HG02588 (cell line): Measurements from ENCODE around the gene ARFRP1.

Experiments
- ATAC-seq: cut with Tn5 transposase; IDR thresholded peaks from one replicate; pipeline ENCODE4 v1.9.1; 2021; ENCODE audit warnings: mild to moderate bottlenecking, moderate library complexity; ENCODE audit not compliant: unreplicated experiment

Gene ARFRP1

GRCh38 chr20:63702751-63703470 lies 4.9 kb downstream of the ARFRP1 start:
- no peak for ATAC-seq

- no peak for ATAC-seq
Observed at GRCh38 chr20:63702036-63702665, 5.6 kb downstream of the ARFRP1 start.

- no peak for ATAC-seq
Observed at GRCh38 chr20:63701329-63702035, 6.3 kb downstream of the ARFRP1 start.

- ATAC-seq: no peak
Observed at GRCh38 chr20:63701051-63701328, 6.8 kb downstream of the ARFRP1 start.

- ATAC-seq: no peak
Observed at GRCh38 chr20:63700199-63701050, 7.4 kb downstream of the ARFRP1 start.

- ATAC-seq: no peak
Observed at GRCh38 chr20:63699466-63700198, 8.1 kb downstream of the ARFRP1 start.

GRCh38 chr20:63698739-63699465 lies 8.9 kb downstream of the ARFRP1 start:
- ATAC-seq: no peak

GRCh38 chr20:63697868-63698545 lies 9.8 kb downstream of the ARFRP1 start:
- ATAC-seq: no peak

- no peak for ATAC-seq
Observed at GRCh38 chr20:63697357-63697867, 10.4 kb downstream of the ARFRP1 start.

GRCh38 chr20:63696628-63697356 lies 11.0 kb downstream of the ARFRP1 start, which contains the start of gene TNFRSF6B:
TNFRSF6B (plus strand) TSS chr20:63696652; CDS start chr20:63696768, 116 bp downstream.
- ATAC-seq: no peak

- no peak for ATAC-seq
Observed at GRCh38 chr20:63696306-63696627, 11.5 kb downstream of the ARFRP1 start.

- ATAC-seq: no peak
Observed at GRCh38 chr20:63695424-63696305, 12.1 kb downstream of the ARFRP1 start.

GRCh38 chr20:63694584-63695423 lies 13.0 kb downstream of the ARFRP1 start:
- ATAC-seq: no peak

GRCh38 chr20:63693733-63694583 lies 13.8 kb downstream of the ARFRP1 start:
- no peak for ATAC-seq

- ATAC-seq: no peak
Observed at GRCh38 chr20:63693083-63693732, 14.6 kb downstream of the ARFRP1 start.
